Ovary (tissue), 3 donors: ENCODE results near the gene NXF3.

Experiments used
- POLR2A ChIP-seq: fragments of 450-650 bp; IDR thresholded peaks from one replicate; pipeline ENCODE4 v1.6.1; 2017; ENCODE audit warnings: antibody characterized with exemption, mild to moderate bottlenecking, moderate library complexity
- TF ChIP-seq, protein P1 (sequence below), 3 donors: fragments of 450-650 bp in 2 of 3; fragments of 200-600 bp in 1 of 3; IDR thresholded peaks; one replicate each; pipeline versions ENCODE4 v1.5.1 to v1.8.0; 2016 to 2022; ENCODE audit warnings: antibody characterized with exemption in 3 of 3, mild to moderate bottlenecking in 1 of 3
- donor health status: DM: no; HTN: no; CAD: no.

DNA sequence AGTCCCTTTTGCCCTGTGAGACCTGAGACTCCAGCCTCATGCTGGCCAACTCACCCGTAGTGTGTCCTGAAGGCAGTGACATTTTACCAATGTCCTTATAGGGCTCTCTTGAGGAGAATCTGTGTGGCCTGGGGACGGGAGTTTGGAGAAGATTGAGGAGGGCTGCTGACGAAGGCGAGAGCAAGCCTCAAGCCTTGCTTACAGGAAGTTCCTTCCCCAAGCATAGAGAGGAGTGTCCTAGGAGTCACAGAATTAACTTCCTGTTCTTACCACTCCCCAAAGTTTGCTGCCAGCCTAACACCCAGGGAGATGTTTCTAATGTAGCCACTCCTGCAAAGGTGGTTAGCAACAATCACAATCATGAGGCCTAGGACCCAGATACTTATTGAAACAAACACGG is at the start of gene NXF3:
- TF ChIP-seq, protein P1, sequence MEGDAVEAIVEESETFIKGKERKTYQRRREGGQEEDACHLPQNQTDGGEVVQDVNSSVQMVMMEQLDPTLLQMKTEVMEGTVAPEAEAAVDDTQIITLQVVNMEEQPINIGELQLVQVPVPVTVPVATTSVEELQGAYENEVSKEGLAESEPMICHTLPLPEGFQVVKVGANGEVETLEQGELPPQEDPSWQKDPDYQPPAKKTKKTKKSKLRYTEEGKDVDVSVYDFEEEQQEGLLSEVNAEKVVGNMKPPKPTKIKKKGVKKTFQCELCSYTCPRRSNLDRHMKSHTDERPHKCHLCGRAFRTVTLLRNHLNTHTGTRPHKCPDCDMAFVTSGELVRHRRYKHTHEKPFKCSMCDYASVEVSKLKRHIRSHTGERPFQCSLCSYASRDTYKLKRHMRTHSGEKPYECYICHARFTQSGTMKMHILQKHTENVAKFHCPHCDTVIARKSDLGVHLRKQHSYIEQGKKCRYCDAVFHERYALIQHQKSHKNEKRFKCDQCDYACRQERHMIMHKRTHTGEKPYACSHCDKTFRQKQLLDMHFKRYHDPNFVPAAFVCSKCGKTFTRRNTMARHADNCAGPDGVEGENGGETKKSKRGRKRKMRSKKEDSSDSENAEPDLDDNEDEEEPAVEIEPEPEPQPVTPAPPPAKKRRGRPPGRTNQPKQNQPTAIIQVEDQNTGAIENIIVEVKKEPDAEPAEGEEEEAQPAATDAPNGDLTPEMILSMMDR (IDR thresholded peaks at IDR 0.05), result no peak
- no peak for TF ChIP-seq POLR2A
